WTC11 (cell line): ENCODE results near the gene AFAP1L1. TPM values are rescaled to one million over a fixed set of nuclear protein-coding genes. Genes with fewer than 3 reads are reported as not detected.

ENCODE experiments used
- ATAC-seq: fragments of 200-7000 bp; cut with Tn5 transposase; 2 replicates; pipeline ENCODE4 v1.10.0; 2021; ENCODE audit warnings: mild to moderate bottlenecking, moderate library complexity
- CTCF ChIA-PET: fragments of 300-600 bp; sonication (Branson Sonifier 250); formaldehyde crosslinking; loops from one replicate; lab custom pipeline; 2021; ENCODE audit warnings: antibody characterized with exemption; lab: Charles Lee
- POLR2A ChIA-PET: fragments of 350-600 bp; sonication (Branson Sonifier 250); formaldehyde crosslinking; loops from one replicate; lab custom pipeline; 2021; ENCODE audit warnings: antibody characterized with exemption; lab: Charles Lee
- DNase-seq: peaks from one replicate; pipeline ENCODE4 v3.0.0; 2021; ENCODE audit warnings: low spot score
- H3K27ac Mint-ChIP-seq: 2 replicates; pipeline ENCODE4 v1.8.0; 2021; ENCODE audit warnings: mixed read lengths
- H3K27me3 Mint-ChIP-seq: 2 replicates; pipeline ENCODE4 v1.8.0; 2021; ENCODE audit warnings: low read depth, mild to moderate bottlenecking, moderate library complexity, mixed read lengths
- H3K36me3 Mint-ChIP-seq: 2 replicates; pipeline ENCODE4 v1.8.0; 2021; ENCODE audit warnings: mixed read lengths
- H3K4me1 Mint-ChIP-seq: 2 replicates; pipeline ENCODE4 v1.8.0; 2022; ENCODE audit warnings: mixed read lengths
- H3K4me3 Mint-ChIP-seq: 2 replicates; pipeline ENCODE4 v1.8.0; 2021; ENCODE audit warnings: mild to moderate bottlenecking, moderate library complexity, mixed read lengths
- H3K9me3 Mint-ChIP-seq: 2 replicates; pipeline ENCODE4 v1.8.0; 2021; ENCODE audit warnings: mixed read lengths
- AFF4 ChIP-seq: sonication (generic); formaldehyde crosslinking; IDR thresholded peaks from 2 replicates; pipeline ENCODE4 v1.8.1; 2023; ENCODE audit warnings: mild to moderate bottlenecking, missing genetic modification reagents, borderline replicate concordance
- FOXK1 ChIP-seq: sonication (generic); formaldehyde crosslinking; IDR thresholded peaks from 2 replicates; pipeline ENCODE4 v1.8.0; 2022; ENCODE audit warnings: mild to moderate bottlenecking, moderate library complexity, missing genetic modification reagents
- MXD4 ChIP-seq: fragments of 250-450 bp; sonication (Bioruptor Pico); IDR thresholded peaks from 2 replicates; pipeline ENCODE4 v1.8.0; 2021; ENCODE audit warnings: mild to moderate bottlenecking, moderate library complexity, borderline replicate concordance
- NFE2L1 ChIP-seq: sonication (generic); formaldehyde crosslinking; IDR thresholded peaks from 2 replicates; pipeline ENCODE4 v1.8.1; 2023; ENCODE audit warnings: missing genetic modification reagents
- NR2C2 ChIP-seq: sonication (generic); formaldehyde crosslinking; IDR thresholded peaks from 2 replicates; pipeline ENCODE4 v1.8.0; 2022; ENCODE audit warnings: mild to moderate bottlenecking, missing genetic modification reagents
- OVOL2 ChIP-seq: fragments of 250-450 bp; sonication (Bioruptor Pico); IDR thresholded peaks from 2 replicates; pipeline ENCODE4 v1.9.0; 2021; ENCODE audit warnings: mild to moderate bottlenecking, borderline replicate concordance
- PRDM15 ChIP-seq: sonication (generic); formaldehyde crosslinking; IDR thresholded peaks from 2 replicates; pipeline ENCODE4 v1.8.0; 2022; ENCODE audit warnings: missing genetic modification reagents
- RELA ChIP-seq: sonication (generic); formaldehyde crosslinking; IDR thresholded peaks from 2 replicates; pipeline ENCODE4 v1.8.1; 2022; ENCODE audit warnings: missing genetic modification reagents, mild to moderate bottlenecking, borderline replicate concordance
- RORB ChIP-seq: fragments of 250-450 bp; sonication (Bioruptor Pico); IDR thresholded peaks from 2 replicates; pipeline ENCODE4 v1.9.0; 2021; ENCODE audit warnings: mild to moderate bottlenecking
- SOX15 ChIP-seq: fragments of 250-450 bp; sonication (Bioruptor Pico); IDR thresholded peaks from 2 replicates; pipeline ENCODE4 v1.9.0; 2021; ENCODE audit warnings: mild to moderate bottlenecking
- STAT6 ChIP-seq: sonication (generic); formaldehyde crosslinking; conservative IDR thresholded peaks from 2 replicates; pipeline ENCODE4 v1.8.1; 2023; ENCODE audit warnings: mild to moderate bottlenecking, low read depth, missing genetic modification reagents, moderate library complexity
- TCF7 ChIP-seq: sonication (generic); formaldehyde crosslinking; IDR thresholded peaks from 2 replicates; pipeline ENCODE4 v1.8.0; 2022; ENCODE audit warnings: mild to moderate bottlenecking, low read depth, missing genetic modification reagents, moderate library complexity
- TP53 ChIP-seq: sonication (generic); formaldehyde crosslinking; IDR thresholded peaks from 2 replicates; pipeline ENCODE4 v1.8.1; 2023; ENCODE audit warnings: mild to moderate bottlenecking, missing genetic modification reagents
- USF2 ChIP-seq: sonication (generic); formaldehyde crosslinking; IDR thresholded peaks from 2 replicates; pipeline ENCODE4 v1.8.1; 2023; ENCODE audit warnings: mild to moderate bottlenecking, missing genetic modification reagents, moderate library complexity
- ZNF263 ChIP-seq: sonication (generic); formaldehyde crosslinking; IDR thresholded peaks from 2 replicates; pipeline ENCODE4 v1.8.1; 2022; ENCODE audit warnings: low read depth, mild to moderate bottlenecking, moderate library complexity, missing genetic modification reagents
- ZNF532 ChIP-seq: fragments of 250-450 bp; sonication (Bioruptor Pico); IDR thresholded peaks from 2 replicates; pipeline ENCODE4 v1.9.0; 2021; ENCODE audit warnings: mild to moderate bottlenecking, borderline replicate concordance
- total RNA-seq: library from RNA; stranded (reverse); gene quantifications from 3 replicates; pipeline ENCODE4 v1.2.3, GENCODE V29; 2021

The AFAP1L1 gene
- total RNA-seq, 1 experiment from 2014 or later: 8.4 TPM

- TF ChIP-seq ZNF532 (CRISPR knock-in tag): no peak
- no peak for TF ChIP-seq FOXK1 (CRISPR knock-in tag)
These were observed 69.3 kb downstream of the AFAP1L1 start (continued) for GRCh38 chr5:149340920-149341319.

- DNase-seq: no peak
- Mint-ChIP-seq H3K27me3 (peaks cover 13% of the 10 kb centered on the region), H3K4me3 (no peak overlapping the region), H3K4me1 (peaks cover 14% of the 10 kb centered on the region), H3K9me3 (no peaks in the 10 kb centered on the region), H3K36me3 (0 out of 2 replicates have a peak, but pooled peaks cover under 1% of the 10 kb centered on the region), H3K27ac (no peak overlapping the region)
- ATAC-seq: no peak
- TF ChIP-seq ZNF263: no peak
- no peak for TF ChIP-seq RELA (CRISPR knock-in tag)
- TF ChIP-seq FOXK1 (CRISPR knock-in tag): no peak
- TF ChIP-seq NFE2L1 (CRISPR knock-in tag): no peak
- TF ChIP-seq SOX15 (CRISPR knock-in tag): no peak
- no peak for TF ChIP-seq MXD4 (CRISPR knock-in tag)
- no peak for TF ChIP-seq USF2 (CRISPR knock-in tag)
- TF ChIP-seq PRDM15: no peak
- TF ChIP-seq TCF7 (CRISPR knock-in tag): no peak
- no peak for TF ChIP-seq STAT6 (CRISPR knock-in tag)
- no peak for TF ChIP-seq TP53 (CRISPR knock-in tag)
- no peak for TF ChIP-seq RORB (CRISPR knock-in tag)
- TF ChIP-seq AFF4 (CRISPR knock-in tag): no peak
- no peak for TF ChIP-seq OVOL2 (CRISPR knock-in tag)
- TF ChIP-seq NR2C2: no peak
- ChIA-PET POLR2A (no interaction called here), CTCF (interaction anchor here (1.0 kb wide), 1 partner anchor 25 kb away, joined by 3 read pairs; no protein-coding TSS in a partner anchor)
These were observed 70.2 kb downstream of the AFAP1L1 start for GRCh38 chr5:149341876-149342275.
